Kidney capillary endothelial cell (primary cell): ENCODE data around the gene COL15A1.
"Not testable (repeated sequence)": the region's sequence is repeated elsewhere in the genome, so short reads cannot be mapped to it uniquely, and the experiment has no call there.

Experiments used
- DNase-seq: peaks from one replicate; pipeline ENCODE4 v3.0.0-alpha.2; 2018; ENCODE audit warnings: low spot score

The COL15A1 gene

DNA sequence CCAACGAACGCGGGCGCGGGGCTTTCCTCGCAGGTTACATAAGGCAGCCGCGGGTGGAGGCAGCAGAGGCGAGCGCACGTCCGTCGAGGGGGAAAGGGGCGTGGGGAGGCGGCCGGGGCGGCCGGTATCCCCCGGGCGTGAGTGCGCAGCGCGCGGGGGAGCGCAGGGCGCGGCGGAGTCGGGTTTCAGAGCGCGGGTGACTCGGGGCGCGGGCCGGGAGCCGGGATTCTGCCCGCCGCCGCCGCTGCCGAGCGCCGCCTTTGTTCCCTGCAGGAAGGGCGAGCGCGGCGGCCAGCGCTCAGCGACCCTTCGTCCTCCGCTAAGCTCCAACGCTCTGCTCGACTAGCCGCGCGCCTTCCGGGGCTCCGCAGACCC, at the start of gene COL15A1:
COL15A1 (plus strand) TSS at position 226 of the 375 bp plus-strand sequence. CDS start 155 bp downstream, outside the sequence.
- DNase-seq, result peak; percentile 16

DNA sequence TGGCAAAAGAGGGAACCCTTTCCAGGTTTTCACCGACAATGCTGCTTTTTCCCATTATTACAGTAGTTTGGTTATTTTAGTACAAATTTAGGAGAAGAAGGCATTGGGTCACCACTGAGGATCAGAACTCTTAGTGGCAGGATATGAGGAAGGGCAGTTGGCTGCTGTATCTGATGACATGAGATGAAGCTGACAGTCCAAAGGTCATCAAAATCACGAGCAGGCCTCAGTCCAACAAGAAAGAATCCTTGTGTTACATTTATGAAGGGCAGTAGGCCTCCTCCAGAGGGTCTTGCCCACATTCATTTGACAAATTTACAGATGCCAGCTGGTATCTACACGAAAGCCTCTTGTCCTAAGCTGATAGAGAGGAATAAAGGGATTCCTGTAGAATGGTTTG, 49.5 kb upstream of the COL15A1 start:
- DNase-seq, result peak; percentile 13

DNA sequence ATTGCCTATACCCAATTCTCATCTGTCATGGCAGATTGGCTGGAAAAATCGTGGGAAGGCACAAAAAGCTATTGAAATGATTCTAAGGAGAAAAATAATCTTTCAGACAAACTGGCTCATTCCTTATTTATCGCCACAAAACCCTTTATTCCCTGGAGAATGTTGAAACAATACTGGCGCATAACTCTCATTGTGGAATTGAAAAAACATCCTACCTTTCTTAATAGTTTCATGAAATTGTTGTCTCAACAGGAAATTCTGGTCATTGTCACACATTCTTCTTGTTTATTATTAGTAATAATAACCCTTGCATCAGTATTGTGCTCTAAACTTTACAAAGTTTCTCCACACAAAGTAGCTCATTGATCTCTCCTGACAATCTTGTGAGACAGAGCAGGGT, 48.9 kb upstream of the COL15A1 start:
- DNase-seq, result peak; percentile 66

DNA sequence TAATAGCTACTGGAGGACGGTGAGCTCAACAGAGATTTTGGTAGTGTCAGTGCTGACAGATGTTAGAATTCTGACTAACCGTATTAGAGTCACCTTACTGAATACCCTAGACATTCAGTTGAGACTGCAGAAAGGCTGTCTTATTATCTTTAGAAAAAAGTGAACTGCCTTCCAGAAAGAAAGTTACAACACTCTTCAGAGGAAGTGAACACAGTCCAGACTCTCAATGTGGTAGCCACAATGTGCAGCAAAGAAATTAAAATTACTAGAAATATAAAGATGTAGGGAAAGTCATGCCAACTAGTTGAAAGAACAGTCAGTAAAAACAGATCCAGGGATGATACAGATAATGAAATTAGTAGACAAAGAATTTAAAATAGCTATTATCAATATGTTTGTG, 47.1 kb upstream of the COL15A1 start:
- no peak for DNase-seq

DNA sequence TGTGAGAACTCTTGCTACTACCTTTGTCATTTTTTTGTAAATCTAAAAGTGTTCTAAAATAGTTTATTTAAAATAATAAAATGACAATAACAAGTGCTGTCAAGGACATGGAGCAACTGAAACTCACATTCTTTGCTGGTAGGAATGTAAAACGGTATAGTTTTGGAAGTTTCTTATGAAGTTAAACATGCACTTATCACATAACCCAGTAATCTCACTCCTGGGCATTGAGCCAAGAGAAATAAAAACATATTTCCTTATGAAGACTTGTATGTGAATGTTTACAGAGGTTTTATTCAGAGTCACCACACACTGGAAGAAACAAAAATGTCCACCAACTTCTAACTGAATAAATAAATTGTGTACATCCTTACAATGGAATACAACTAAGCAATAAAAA, 46.0 kb upstream of the COL15A1 start:
- DNase-seq, result no peak

DNA sequence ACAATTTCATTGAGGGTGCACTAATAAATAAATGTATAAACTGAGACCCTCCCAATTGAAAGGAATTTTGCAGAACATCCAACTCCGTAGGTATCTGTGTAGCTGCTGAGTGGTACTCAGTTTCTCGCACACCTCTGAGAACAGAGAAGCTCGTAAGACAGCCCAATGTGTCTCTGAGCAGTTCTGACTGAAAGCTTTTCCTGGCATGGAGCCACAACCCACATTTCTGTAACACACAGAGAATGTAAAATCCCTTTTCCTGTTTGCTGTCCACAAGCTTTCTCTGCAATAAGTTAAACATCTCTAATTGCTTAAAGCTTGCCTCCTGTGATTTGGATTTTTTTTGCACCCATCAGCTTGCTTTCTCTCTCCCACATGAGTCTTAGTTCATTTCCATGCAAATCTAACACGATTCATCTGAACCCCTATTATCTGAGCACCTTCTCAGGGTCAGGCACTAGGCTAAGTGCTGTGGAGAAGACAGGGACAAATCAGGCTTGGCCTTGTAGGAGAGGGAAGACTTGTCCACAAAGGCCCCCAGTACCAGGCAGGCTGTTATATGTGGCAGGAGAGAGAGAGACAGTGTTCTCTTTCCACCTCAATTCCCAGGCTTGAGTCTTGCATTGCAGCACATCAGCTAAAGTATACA, 44.2 kb upstream of the COL15A1 start:
- no peak for DNase-seq

DNA sequence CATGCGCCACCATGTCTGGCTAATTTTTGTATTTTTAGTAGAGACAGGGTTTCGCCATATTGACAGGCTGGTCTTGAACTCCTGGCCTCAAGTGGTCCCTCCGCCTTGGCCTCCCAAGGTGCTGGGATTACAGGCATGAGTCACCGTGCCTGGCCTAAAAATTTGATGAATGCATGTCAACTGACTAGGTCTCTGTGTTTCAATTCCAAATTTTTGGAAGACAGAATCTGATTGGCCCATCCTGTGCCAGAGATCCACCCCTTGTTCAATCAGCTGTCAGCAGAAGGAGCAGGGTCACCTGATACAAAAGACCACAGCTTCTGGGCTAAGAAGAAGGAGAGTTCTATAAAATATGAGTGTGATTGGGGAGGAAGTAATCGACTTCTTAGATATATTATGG, 43.5 kb upstream of the COL15A1 start:
- DNase-seq, result no peak

DNA sequence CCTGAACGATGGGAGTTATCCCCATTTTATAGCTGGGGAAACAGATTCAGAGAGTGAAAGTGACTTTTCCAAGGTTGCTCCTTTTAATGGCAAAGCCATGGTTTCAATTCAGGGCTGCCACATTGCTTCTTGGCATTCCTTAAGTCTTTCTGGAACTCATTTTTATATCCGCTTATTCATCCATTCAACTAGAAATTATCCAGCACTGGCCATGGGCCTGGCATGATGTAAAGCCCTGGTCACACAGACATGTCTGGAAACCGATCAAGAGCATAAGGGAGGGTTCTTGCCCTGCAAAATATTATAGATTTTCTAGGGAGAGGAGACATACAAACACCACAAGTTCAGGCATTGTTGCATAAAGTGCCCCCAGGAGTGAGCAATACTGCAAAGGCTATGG, 43.0 kb upstream of the COL15A1 start:
- DNase-seq, result no peak

DNA sequence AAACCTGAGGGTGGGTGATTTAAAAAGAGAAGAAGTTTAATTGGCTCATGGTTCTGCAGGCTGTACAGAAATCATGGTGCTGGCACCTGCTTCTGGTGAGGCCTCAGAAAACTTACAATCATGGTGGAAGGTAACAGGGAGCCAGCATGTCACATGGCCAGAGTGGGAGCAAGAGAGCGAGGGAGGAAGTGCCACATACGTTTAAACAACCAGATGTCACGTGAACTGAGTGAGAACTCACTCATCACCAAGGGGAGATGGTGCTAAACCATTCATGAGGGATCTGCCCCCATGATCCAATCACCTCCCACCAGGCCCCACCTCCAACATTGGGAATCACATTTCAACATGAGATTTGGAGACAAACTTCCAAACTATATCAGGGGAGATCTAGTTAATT, 41.9 kb upstream of the COL15A1 start:
- DNase-seq, result not testable (repeated sequence)

DNA sequence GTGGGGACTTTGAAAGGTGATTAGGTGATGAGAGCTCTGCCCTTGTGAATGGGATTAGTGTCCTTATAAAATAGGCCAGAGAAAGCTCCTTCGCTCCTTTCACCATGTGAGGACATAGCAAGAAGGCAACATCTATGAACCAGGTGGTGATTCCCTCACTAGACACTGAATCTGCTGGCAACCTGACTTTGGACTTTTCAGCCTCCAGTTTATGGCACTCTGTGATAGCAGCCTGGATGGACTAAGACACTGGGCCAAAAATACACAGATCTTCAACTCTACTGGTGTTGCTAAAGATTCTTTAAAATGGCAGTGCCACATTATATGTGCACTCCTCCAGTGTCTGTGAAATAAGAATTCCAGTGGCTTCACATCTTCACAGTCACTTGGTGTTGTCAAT, 41.2 kb upstream of the COL15A1 start:
- no peak for DNase-seq

DNA sequence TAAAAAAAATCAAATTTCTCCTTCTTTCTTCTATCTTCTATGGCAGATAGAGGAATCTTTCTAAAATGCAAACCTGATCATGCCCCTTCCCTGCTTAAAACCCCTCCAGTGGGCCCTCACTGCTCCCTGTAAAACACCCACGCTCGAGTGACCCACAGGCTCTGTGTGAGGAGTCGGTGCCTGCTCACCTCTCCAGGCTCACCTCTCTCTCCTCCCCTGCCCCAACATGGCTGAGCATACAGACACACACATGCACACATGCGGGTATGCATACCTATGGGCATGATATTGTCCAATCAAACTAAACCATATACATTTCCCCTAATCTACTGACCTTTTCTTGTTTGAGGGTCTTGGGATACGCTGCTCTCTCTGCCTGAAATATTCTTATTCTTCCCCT, 40.8 kb upstream of the COL15A1 start:
- no peak for DNase-seq

DNA sequence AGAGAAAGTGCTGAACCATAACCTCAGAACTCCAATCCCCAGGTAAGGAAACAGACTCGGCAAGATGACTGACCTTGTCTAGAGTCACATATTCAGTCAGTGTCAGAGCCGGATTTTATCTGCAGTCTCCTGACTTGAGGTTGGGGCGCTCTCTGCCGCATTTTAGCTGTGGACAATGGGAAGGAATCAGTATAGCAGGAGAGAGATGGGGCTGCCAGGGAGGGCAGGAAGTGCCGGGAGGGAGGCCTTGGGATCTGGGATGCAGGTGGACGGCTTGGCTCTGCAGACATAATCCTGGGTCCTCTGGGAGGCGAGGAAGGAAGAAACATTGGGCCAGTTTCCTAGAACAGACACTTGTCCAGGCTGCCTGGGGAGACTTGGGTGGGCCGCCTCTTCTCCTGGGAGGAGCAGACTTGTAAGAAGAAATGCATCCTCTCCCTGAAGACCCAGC, 39.7 kb upstream of the COL15A1 start:
- DNase-seq, result no peak

DNA sequence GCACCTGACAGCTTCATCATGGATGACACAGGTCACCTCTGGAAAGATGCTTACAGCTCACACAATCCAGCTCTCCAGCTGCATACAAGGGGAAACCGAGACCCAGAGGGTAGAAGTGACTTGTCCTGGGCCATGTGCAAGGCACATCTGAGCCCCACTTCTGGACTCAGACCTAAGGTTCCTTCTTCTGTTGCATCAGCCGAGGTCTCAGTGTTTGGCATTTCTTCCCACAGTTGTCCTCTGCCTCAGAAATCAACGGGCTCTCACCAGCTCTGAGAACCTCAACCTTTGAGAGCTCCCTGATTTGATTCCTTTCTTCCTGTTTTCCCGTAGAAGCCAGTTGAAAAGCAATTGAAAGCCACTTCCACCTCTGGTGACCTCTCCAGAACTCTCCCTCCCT, 38.7 kb upstream of the COL15A1 start:
- no peak for DNase-seq

DNA sequence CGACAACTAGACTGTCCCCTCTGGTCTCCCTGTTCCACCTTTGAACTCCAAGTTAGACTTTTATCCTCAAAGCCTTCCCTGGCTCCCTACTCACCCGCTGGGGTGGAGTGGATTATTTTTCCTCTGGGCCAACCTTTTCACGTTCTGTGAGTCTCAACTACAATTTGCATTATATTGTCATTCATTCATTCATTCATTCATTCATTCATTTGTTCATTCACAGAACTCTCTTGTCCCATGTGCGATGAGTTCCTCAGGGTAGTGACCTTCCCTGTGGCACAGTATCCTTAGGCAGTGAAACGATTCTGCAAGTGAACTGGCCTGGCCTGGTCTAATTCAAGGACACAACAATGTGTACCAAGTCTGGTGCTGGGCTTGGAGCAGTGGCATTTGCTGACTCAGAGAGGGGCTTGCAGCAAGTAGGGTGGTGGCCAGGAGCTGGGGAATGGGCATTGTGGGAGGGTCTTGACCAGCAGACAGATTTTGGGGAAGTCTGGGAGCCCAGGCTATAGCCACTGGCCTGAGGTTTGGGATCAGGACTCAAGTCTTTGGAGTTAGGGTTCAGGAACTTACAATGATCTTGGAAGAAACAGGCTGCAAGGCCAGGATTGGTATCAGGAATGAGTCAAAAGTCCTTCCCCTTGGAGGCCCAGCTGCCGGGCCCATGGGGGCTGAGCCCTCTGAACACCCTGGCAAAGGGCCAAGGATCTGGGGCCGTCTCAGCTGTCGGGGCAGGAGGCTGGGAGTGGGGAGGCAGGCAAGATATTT, 37.2 kb upstream of the COL15A1 start:
- no peak for DNase-seq

DNA sequence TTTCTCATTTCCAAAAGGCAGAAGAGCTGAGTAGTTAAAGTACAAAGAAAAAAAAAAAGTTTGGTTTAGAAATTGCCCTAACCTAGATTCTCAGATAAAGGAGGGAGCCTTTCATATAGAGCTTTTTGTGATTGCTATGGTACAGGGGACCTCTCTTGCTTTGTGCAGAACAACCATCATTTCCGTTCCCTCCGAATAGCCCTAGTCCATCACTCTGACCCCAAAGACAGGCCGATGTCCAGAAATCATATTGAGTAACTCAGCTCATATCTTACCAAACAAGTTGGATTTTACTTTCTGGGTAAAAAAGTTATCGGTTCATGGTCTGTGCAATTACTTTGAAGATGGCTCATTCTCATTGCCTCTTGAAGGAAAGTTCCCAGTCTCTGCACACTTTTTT, 36.7 kb upstream of the COL15A1 start:
- no peak for DNase-seq

DNA sequence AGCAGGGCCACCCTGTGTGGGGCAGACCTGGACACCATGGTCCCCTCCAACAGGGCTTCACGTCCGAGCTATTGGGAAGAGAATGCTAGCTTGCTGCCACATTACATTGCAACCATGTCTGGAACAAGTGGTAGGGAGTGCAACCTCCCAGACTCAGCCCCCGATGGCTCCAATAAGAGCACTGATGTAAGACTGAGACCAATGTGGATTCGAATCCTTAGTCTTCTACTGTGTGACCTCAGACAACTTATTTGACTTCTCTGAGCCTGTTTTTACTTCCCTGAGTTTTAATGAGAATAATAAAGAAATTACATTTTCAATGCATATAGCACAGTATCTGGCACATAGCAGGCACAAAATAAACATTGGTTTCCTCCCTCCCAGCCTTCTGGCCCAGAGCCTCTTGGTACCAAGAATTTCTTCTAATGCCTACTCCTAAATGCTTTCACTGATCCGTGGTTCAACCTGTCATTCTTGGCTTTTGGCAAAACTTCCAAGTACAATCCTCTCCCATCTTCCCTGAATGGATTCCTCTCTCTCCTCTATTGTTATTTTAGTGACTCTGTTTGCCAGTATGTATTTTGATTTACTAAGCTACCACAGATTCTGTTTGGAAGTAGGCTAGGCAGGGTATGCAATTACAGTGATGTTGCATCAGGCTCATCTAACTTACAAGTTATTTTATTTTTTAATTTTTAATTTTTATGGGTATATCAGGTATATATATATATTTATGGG, 34.6 kb upstream of the COL15A1 start:
- DNase-seq, result no peak

DNA sequence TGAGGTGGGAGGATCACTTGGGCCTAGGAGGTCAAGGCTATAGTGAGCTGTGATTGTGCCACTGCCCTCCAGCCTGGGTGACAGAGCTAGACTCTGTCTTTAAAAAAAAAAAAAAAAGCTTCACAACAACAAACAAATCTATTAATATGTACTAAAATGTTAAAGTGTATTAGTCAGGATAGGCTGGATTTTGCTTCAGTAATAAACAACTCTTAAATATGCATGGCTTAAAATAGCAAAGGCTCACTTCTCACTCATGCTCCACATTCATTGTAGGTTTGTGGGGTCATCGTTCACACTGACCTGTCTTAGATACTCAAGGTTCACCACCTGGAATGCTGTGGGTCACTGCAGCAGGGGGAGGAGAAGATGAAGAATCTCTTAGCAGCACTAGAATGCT, 33.8 kb upstream of the COL15A1 start:
- no peak for DNase-seq

DNA sequence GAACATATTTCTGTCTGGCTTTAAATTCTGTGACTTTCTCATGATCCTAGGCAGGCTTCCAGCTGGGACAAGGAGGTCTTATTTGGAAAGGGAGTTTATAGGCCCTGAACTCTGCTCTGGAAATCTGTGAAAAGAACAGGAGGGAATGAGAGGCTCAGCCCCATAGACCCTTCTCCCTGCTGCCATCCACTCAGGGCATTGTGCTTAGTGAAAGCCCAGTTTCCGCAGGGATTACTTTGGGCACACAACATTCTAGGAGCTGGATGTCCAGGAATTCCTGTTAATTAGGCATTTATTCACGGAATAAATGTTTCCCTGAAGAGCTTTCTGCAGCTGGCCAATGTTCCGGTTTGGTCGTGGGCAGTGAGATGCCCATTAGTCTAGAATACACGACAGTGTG, 32.7 kb upstream of the COL15A1 start:
- no peak for DNase-seq

DNA sequence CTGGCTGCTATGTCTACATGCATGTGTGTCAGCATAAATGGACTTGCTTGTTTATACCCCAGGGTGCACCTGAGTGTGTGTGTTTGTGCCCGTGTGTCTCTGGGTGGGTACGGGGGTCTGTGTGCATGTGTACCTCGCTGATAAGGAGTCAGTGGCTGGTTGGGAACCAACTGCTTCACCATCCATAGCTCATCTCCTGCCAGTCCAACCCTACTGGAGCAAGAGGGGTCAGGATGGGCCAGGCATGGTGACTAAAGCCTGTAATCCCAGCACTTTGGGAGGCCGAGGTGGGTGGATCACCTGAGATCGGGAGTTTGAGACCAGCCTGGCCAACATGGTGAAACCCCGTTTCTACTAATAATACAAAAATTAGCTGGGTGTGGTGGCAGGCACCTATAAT, 32.0 kb upstream of the COL15A1 start:
- DNase-seq, result not testable (repeated sequence)

DNA sequence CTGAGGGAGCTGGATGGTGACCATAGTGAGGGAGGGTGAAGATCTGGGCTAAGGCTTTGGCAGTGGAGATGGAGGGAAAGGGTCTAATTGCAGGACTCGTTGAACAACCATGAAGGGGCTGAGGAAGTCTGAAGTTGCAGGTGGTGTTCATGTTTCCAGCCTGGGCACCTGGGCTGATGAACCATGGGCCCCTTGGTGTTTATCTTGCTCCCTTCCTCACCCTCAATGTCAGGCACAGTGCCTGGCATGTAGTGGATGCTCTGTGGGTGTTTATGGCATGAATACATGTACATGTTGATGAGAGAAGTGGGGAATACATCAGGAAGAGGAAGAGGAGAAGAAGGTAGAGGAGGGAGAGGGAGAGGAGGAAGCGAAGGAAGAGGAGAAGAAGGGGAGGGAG, 31.3 kb upstream of the COL15A1 start:
- no peak for DNase-seq

DNA sequence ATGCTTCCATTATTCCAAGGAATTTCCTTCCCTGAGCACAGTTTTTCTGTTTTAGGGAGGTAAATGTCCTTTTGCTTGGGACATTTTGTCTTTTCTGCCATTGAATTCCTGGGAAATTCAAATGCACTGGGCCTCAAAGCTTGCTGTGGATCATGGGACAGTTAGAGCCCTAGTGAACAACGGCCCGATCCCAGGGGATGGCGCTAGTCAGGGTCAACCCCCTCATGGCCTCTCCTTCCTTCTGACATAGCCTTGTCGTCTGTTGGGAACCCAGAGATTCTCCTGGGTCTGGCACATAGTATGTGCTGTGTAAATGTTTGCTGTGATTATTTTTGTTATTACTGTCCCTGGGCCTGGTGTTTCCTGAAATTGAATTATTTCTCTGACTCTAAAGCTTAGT, 30.7 kb upstream of the COL15A1 start:
- DNase-seq, result no peak

DNA sequence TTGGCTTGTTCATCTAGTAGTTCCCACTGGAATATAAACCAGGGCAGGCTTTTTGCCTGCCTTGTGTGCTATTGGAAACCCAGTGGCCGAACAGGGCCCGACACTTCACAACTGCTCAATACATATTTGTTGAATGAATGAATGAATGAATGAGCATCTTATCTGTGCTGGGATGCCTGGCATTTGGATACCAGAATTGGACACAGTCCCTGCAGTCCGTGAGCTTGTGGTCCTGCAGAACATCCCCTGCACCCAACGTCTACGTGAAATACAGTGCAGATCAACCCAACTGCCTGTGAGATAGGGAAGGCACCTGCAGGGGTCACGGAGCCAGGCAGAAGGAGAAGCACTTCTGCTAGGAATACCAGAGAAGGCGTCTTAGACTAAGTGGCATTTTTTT, 30.0 kb upstream of the COL15A1 start:
- DNase-seq, result no peak

DNA sequence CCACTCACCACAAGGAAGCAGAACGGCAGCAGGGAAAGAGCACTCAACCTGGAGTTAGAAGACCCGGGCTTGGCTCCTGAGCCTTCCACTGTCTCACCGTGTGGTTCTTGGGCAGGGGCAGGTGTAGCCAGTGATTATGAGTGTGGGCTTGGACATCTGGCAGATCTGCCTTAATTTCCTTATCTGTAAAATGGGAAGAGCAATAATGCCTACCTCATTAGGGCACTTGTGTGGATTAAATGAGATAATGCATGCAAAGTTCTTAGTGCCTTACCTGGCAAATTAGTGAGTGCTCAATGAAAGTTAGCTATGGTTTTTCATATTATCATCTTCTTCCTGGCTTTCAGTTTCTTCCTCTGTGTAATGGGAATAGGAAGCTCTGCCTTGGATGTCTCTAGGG, 28.1 kb upstream of the COL15A1 start:
- DNase-seq, result no peak
